Stomach (tissue), 9 donors: Measurements from ENCODE around the gene DGLUCY. TPM values are rescaled to one million over a fixed set of nuclear protein-coding genes. Genes with fewer than 3 reads are reported as not detected.

Experiments
- DNase-seq, 2 donors: peaks; one replicate each; pipeline versions ENCODE4 v3.0.0 to v3.0.0-alpha.2; 2013 to 2019
- H3K27ac ChIP-seq, 5 donors: fragments of 200-600 bp in 4 of 5; sonication (generic) in 4 of 5; one replicate each; pipeline ENCODE4 v1.5.1; 2013 to 2019; ENCODE audit warnings: mild to moderate bottlenecking in 1 of 5, moderate library complexity in 1 of 5
- H3K27me3 ChIP-seq, 3 donors: fragments of 200-600 bp; sonication (generic); one replicate each; pipeline ENCODE4 v1.5.1; 2017 to 2019; ENCODE audit warnings: mixed run types in 1 of 3
- H3K36me3 ChIP-seq, 4 donors: fragments of 200-600 bp; sonication (generic); 1 replicate in 3 of 4; 2 replicates in 1 of 4; pipeline ENCODE4 v1.5.1; 2016 to 2019
- H3K4me1 ChIP-seq, 4 donors: fragments of 200-600 bp; sonication (generic); one replicate each; pipeline ENCODE4 v1.5.1; 2016 to 2019
- H3K4me3 ChIP-seq, 4 donors: fragments of 200-600 bp; sonication (generic) in 3 of 4; one replicate each; pipeline ENCODE4 v1.5.1; 2016 to 2019; ENCODE audit warnings: mild to moderate bottlenecking in 1 of 4
- H3K9me3 ChIP-seq, 4 donors: fragments of 200-600 bp; sonication (generic); one replicate each; pipeline ENCODE4 v1.5.1; 2016 to 2019
- EP300 ChIP-seq: sonication (generic); formaldehyde crosslinking; IDR thresholded peaks from one replicate; pipeline ENCODE4 v1.6.1; 2017; ENCODE audit warnings: antibody characterized with exemption
- POLR2A ChIP-seq, 4 donors: fragments of 450-650 bp; IDR thresholded peaks; one replicate each; pipeline ENCODE4 v1.6.1; 2016; ENCODE audit warnings: antibody characterized with exemption in 4 of 4, control low read depth in 2 of 4, mild to moderate bottlenecking in 1 of 4, moderate library complexity in 1 of 4
- POLR2AphosphoS5 ChIP-seq, 3 donors: sonication (generic); formaldehyde crosslinking; IDR thresholded peaks; one replicate each; pipeline ENCODE4 v1.6.1; 2016; ENCODE audit warnings: antibody characterized with exemption in 3 of 3
- WGBS, 5 donors: extraction: QIAGEN DNeasy Blood & Tissue Kit in 3 of 5; methylation state at CpG; one replicate each; pipeline versions ENCODE4 v1.1.5 to v1.1.7; 2013 to 2018; 5-methylcytosine and 5-hydroxymethylcytosine counted together
- intact Hi-C: fragments of 100-400 bp; cut with DNase I; formaldehyde crosslinking; loops from one replicate; pipeline ENCODE4 v1.15.1; 2023; ENCODE audit warnings: low total_unique reads
- polyA plus RNA-seq, 3 donors: library from polyadenylated mRNA; stranded (reverse); fragments of 200-250 nt; gene quantifications; one replicate each; pipeline ENCODE4 v1.2.3, GENCODE V29; 2013
- total RNA-seq, 5 donors: library from RNA; depleted of rRNA; stranded (reverse); fragments of >200 nt; gene quantifications; one replicate each; pipeline versions ENCODE4 v1.1.0 to v1.2.3, GENCODE V29; 2014 to 2016
- TF ChIP-seq, protein P1 (sequence below), 7 experiments: fragments of 450-650 bp in 4 of 7; fragments of 200-600 bp in 3 of 7; sonication (generic) in 3 of 7; IDR thresholded peaks; one replicate each; pipeline ENCODE4 v1.5.1; 2016 to 2019; ENCODE audit warnings: antibody characterized with exemption in 7 of 7, control low read depth in 2 of 7, mild to moderate bottlenecking in 1 of 7
- donor health status: healthy with polysubstance abuse.
- donor health status: Bipolar disorder and iron deficiency.
- donor health status: healthy.

DGLUCY gene
- total and polyA plus RNA-seq, 8 donors = 24.1 to 122 (median 67.1) TPM

DNA sequence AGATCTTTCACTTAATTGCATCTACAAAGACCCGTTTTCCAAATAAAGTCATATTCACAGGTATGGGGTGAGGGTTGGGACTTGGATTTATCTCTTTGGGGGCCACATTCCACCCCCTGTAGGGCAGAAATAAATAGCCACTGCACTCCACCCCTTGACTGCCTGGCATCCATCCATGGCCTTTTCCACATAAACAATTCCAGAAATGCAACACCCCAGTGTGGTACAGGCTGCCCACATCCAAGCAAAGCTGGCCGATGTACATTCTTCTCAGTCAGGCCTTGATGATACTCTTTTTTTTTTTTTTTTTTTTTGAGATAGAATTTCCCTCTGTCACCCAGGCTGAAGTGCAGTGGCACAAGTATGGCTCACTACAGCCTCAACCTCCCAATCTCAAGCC is 12.9 kb downstream of the DGLUCY start:
- WGBS, 5 donors = 75 to 87% (median 85%) methylated on average over 2 of the region's 2 CpGs
- peaks cover 7 to 48% (median 33%) of the 10 kb centered on the region in 4 donors for H3K36me3 ChIP-seq
- intact Hi-C loops = no loop called here
- no peak overlapping the region for H3K4me3 ChIP-seq
- no peak for TF ChIP-seq EP300
- no peaks in the 10 kb centered on the region for H3K9me3 ChIP-seq
- peaks cover 5 to 54% (median 33%) of the 10 kb centered on the region in 4 donors for H3K4me1 ChIP-seq
- H3K27ac ChIP-seq = peak overlapping the region; percentile 71 to 88 (median 83)
- no peaks in the 10 kb centered on the region for H3K27me3 ChIP-seq
- DNase-seq = no peak

DNA sequence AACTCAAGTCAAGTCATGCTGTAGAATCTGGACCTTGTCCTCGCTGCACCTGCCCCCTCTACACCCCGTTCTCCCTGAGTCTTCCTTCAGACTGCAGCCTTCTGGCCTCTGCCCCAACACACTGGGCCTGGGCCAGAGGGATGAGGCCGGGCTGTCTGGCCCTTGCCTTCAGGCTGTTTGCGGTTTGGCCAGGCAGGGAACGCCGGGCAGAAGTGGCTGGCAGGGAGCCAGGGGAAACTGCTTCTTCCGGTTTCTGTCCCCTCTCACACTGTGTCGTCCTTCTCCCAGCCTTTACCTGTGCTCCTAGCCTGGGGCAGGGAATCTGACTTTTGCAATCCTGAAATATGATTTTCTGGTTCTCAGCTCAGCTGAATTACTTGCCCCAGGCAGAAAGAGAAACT is 13.5 kb downstream of the DGLUCY start:
- Histone ChIP-seq H3K27ac (peak overlapping the region; percentile 71 to 88 (median 83)), H3K4me3 (no peak overlapping the region), H3K27me3 (no peaks in the 10 kb centered on the region), H3K4me1 (peaks cover 5 to 54% (median 33%) of the 10 kb centered on the region in 4 donors), H3K9me3 (no peaks in the 10 kb centered on the region), H3K36me3 (peaks cover 7 to 54% (median 39%) of the 10 kb centered on the region in 4 donors)
- peak; percentile 83 to 90 for DNase-seq
- intact Hi-C loops = no loop called here
- 25 to 46% (median 30%) methylated on average over 8 of the region's 8 CpGs for WGBS, 5 donors
- TF ChIP-seq, protein P1, sequence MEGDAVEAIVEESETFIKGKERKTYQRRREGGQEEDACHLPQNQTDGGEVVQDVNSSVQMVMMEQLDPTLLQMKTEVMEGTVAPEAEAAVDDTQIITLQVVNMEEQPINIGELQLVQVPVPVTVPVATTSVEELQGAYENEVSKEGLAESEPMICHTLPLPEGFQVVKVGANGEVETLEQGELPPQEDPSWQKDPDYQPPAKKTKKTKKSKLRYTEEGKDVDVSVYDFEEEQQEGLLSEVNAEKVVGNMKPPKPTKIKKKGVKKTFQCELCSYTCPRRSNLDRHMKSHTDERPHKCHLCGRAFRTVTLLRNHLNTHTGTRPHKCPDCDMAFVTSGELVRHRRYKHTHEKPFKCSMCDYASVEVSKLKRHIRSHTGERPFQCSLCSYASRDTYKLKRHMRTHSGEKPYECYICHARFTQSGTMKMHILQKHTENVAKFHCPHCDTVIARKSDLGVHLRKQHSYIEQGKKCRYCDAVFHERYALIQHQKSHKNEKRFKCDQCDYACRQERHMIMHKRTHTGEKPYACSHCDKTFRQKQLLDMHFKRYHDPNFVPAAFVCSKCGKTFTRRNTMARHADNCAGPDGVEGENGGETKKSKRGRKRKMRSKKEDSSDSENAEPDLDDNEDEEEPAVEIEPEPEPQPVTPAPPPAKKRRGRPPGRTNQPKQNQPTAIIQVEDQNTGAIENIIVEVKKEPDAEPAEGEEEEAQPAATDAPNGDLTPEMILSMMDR (IDR thresholded peaks at IDR 0.05) = no peak
- TF ChIP-seq POLR2AphosphoS5 (IDR thresholded peaks at IDR 0.05) (peak in 2 of 3 donors; percentile 45 to 59), POLR2A (IDR thresholded peaks at IDR 0.05) (no peak), EP300 (no peak)

GRCh38 chr14:91127924-91128323 is 14.1 kb downstream of the DGLUCY start:
- Histone ChIP-seq H3K36me3 (peaks cover 7 to 59% (median 45%) of the 10 kb centered on the region in 4 donors), H3K27ac (peak overlapping the region; percentile 71 to 88 (median 83)), H3K9me3 (no peaks in the 10 kb centered on the region), H3K4me1 (peaks cover 5 to 48% (median 33%) of the 10 kb centered on the region in 4 donors), H3K4me3 (no peak overlapping the region), H3K27me3 (no peaks in the 10 kb centered on the region)
- no peak for DNase-seq
- intact Hi-C loops = no loop called here
- WGBS, 5 donors = 91 to 100% (median 95%) methylated on average over 4 of the region's 4 CpGs
- no peak for TF ChIP-seq EP300
- TF ChIP-seq POLR2AphosphoS5 (IDR thresholded peaks at IDR 0.05) = no peak
- TF ChIP-seq, protein P1 (IDR thresholded peaks at IDR 0.05) = no peak
- TF ChIP-seq POLR2A (IDR thresholded peaks at IDR 0.05) = no peak

- Histone ChIP-seq H3K27me3 (no peaks in the 10 kb centered on the region), H3K4me3 (no peak overlapping the region), H3K27ac (no peak overlapping the region), H3K4me1 (peaks cover 5 to 41% (median 29%) of the 10 kb centered on the region in 4 donors), H3K36me3 (peaks cover 7 to 67% (median 52%) of the 10 kb centered on the region in 4 donors), H3K9me3 (no peaks in the 10 kb centered on the region)
- TF ChIP-seq EP300 (no peak), POLR2A (IDR thresholded peaks at IDR 0.05) (no peak), POLR2AphosphoS5 (IDR thresholded peaks at IDR 0.05) (no peak)
- TF ChIP-seq, protein P1 (IDR thresholded peaks at IDR 0.05) = no peak
- 82 to 91% (median 87%) methylated on average over 4 of the region's 4 CpGs for WGBS, 5 donors
- DNase-seq = no peak
- intact Hi-C loops = no loop called here
These were observed 14.8 kb downstream of the DGLUCY start for GRCh38 chr14:91128699-91129098.

DNA sequence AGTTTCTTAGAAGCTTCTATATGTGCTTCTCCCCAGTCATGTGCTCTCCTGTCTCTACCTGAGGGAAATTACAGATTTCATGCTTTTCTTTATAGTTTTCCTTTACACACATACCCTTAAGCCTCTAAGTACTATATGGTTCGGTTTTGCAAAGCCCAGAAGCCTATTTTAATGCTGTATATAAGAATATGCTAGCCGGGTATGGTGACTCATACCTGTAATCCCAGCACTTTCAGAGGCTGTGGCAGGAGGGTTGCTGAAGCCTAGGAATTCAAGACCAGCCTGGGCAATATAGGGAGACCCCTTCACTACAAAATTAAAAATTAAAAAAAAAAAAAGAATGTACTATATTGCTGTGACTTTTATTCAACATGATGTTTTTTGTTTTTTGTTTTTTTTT is 15.4 kb downstream of the DGLUCY start:
- no peaks in the 10 kb centered on the region for H3K27me3 ChIP-seq
- TF ChIP-seq POLR2AphosphoS5 (IDR thresholded peaks at IDR 0.05) (no peak), POLR2A (IDR thresholded peaks at IDR 0.05) (no peak)
- peaks cover 7 to 70% (median 56%) of the 10 kb centered on the region in 4 donors for H3K36me3 ChIP-seq
- H3K9me3 ChIP-seq = no peaks in the 10 kb centered on the region
- WGBS, 5 donors = 60 to 80% (median 71%) methylated on average over 2 of the region's 2 CpGs
- DNase-seq = no peak
- H3K4me1 ChIP-seq = peaks cover 5 to 35% (median 24%) of the 10 kb centered on the region in 4 donors
- intact Hi-C loops = no loop called here
- H3K27ac ChIP-seq = no peak overlapping the region
- H3K4me3 ChIP-seq = no peak overlapping the region
